Fibroblast of skin of left biceps (primary cell): ENCODE results near the gene TLR9.

Source experiments
- DNase-seq, 2 experiments: peaks; one replicate each; pipeline ENCODE4 v3.0.0-alpha.2; 2013; ENCODE audit warnings: low read depth in 2 of 2

Gene TLR9

GRCh38 chr3:52232279-52233107 is 7.0 kb upstream of the TLR9 start:
- DNase-seq = no peak

GRCh38 chr3:52231502-52232278 is 6.2 kb upstream of the TLR9 start:
- DNase-seq = no peak

DNA sequence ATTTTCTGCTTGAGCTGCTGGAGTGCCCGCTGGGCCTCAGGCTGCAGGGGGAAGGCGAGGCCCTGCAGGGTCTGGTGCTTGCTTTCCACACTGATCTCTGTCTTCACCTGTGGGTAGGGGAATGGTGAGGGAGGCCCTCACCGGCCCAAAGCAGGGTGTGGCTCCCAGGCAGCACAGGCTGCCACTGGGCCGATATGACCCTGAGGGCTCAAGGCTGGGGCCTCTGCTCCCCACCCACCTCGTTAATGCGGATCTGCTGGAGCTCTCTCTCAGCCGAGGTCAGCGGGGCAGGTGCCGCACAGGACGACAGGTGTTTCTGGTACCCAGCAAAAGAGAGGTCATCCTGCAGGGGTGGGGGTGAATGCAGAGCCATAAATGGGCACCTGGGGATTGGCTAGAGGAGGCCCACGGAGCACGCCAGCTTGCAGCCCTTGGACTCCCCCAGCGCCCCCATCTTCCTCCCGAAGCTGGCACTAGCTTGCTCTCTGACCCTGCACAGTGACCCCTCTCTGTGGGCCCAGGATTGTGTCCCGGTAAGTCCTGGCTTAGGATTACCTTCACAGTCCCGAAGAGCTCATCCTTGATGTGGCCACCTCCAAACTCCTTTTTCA is 5.5 kb upstream of the TLR9 start:
- DNase-seq = no peak

- DNase-seq = no peak
Observed at GRCh38 chr3:52230461-52230860, 5.0 kb upstream of the TLR9 start.

DNA sequence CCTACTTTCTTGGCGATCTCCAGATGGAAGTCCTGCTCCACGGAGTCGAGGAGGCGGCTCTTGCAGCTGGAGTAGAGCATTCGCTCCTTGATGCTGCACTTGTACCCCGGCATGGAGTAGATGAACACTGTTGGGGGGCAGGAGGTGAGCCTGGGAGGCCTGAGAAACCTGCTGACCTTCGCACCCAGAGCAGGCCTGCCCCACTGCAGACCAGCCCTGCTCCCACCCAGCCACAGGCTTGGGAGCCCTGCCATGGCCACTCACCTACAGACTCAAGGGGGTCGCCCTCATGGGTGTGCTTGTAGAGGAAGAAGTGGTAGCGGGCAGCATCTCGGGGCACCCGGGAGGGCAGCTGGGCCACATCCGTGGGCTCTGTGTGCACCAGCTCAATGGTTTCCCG is 4.2 kb upstream of the TLR9 start:
- no peak for DNase-seq

DNA sequence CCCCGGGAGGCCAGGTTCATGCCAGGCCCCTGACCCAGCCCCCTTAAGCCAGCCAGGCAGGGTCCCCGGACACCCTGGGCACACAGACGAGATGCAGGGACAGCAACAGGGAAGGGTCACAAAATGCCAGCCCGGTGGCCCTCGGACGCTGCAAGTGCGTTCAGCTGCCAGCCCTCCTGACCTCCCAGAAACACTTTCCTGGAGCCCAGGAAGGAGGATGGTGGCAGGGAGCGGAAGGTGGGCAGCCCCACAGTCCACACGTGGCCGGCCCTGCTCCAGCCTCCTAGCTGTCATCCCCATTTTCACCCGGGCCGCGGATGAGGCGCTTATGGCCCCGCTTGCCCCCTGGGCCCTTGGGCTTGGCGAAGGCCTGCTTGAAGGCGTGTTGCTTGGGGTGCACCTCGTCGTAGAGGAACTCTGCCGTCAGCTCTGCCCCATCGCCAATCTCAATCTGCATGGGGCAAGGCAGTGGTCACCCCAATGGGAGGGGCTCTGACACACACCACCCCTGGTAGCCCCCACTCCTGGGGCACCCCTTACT is 3.4 kb upstream of the TLR9 start:
- no peak for DNase-seq

- no peak for DNase-seq
Observed at GRCh38 chr3:52228266-52228665, 2.8 kb upstream of the TLR9 start.

- DNase-seq = no peak
Observed at GRCh38 chr3:52227766-52228165, 2.3 kb upstream of the TLR9 start.

DNA sequence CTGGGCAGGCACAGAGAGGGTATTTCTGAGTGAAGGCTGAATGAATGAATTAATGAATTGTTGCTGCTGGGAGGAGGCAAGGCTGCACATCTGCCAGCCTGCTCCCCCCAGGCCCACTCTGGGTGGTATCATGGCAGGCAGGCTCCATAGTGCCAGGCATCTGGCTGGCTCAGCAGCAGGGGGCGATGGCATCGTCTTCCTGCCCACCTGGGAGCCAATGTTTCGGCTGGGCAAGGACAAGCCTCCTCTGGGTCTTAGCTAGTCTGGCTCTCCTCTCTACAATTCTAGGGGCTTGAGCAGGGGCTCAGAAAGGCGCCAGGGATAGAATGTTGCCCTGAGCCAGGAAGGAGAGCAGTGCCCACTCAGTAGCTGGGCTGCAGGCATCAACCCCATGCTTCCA is 1.7 kb upstream of the TLR9 start:
- DNase-seq = no peak

DNA sequence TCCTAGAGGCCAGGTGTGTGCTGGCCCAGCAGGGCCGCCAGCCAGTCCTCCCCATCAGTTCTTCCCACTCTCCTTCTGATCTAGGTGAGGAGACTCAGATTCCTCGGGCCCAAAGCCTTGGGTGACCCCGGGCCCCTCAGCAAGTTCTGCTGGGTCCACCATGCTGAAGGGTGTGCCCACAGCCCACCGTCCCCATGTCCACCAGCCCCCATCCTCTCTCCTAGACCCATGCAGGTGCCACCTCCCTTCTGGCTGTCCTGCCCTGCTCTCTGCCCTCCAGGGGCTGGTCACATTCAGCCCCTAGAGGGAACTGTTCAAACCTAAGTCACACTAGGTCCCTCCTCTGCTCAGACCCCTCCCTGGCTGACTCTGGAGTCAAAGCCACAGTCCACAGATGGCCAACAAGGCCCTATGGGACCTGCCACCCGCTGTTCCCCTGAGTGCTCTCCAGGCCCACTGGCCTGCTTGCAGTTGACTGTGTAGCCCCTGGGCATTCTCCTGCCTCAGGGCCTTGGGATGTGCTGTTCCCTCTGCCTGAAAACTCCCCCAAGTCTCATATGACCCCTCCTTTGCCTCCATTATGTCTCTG is 878 bp upstream of the TLR9 start:
- no peak for DNase-seq

DNA sequence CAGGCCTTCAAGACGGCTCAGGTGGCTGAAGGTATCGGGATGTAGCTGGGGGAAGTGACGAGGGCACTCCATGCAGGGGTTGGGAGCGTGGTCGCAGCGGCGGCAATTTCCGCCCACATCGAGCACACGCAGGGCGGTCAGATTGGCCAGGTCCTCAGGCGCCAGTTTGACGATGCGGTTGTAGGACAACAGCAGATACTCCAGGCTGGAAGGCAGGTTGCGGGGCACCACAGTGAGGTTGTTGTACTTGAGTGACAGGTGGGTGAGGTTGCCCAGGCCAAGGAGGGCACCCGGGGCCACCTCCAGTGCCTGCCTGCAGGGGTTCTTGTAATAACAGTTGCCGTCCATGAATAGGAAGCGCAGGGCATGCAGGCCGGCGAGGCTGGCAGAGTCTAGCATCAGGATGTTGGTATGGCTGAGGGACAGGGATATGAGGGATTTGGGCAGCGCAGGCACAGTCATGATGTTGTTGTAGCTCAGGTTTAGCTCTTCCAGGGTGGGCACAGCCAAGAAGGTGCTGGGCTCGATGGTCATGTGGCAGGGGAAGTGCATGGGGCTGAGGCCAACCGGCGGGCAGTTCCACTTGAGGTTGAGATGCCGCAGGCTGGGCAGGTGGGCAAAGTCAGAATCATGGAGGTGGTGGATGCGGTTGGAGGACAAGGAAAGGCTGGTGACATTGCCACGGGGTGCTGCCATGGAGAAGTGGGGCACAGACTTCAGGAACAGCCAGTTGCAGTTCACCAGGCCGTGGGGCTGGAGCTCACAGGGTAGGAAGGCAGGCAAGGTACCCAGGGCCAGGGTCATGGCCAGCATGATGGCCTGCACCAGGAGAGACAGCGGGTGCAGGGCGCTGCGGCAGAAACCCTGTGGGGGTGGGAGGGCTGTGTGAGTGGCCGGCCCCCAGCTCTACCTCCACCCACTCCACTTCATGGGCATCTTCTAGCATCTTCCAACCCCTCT is 1.7 kb downstream of the TLR9 start:
- DNase-seq = no peak

DNA sequence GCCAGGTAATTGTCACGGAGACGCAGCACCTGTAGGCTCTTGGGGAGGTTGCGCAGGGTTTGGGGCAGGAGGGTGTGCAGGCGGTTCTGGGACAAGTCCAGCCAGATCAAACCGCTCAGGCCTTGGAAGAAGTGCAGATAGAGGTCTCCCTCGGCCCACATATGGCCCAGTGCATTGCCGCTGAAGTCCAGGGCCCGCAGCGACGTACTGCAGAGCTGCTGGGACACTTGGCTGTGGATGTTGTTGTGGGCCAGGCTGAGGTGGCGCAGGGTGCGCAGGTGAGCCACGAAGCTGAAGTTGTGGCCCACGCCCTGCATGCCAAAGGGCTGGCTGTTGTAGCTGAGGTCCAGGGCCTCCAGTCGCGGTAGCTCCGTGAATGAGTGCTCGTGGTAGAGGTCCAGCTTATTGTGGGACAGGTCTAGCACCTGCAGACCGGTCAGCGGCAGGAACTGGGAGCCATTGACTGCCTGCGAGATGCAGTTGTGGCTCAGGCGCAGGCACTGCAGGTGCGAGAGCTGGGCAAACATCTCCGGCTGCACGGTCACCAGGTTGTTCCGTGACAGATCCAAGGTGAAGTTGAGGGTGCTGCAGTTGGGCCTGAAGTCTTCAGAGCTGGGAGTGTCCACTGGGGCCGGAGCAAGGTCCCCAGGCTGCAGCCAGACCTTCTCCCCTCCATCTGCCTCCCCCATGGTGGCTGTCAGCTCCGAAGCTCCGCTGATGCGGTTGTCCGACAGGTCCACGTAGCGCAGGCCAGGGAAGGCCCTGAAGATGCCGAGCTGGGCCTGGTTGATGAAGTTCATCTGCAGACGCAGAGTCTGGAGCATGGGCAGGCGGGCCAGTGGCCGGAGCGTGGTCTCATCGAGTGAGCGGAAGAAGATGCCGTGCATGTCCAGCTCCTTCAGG is 2.9 kb downstream of the TLR9 start:
- DNase-seq = no peak

DNA sequence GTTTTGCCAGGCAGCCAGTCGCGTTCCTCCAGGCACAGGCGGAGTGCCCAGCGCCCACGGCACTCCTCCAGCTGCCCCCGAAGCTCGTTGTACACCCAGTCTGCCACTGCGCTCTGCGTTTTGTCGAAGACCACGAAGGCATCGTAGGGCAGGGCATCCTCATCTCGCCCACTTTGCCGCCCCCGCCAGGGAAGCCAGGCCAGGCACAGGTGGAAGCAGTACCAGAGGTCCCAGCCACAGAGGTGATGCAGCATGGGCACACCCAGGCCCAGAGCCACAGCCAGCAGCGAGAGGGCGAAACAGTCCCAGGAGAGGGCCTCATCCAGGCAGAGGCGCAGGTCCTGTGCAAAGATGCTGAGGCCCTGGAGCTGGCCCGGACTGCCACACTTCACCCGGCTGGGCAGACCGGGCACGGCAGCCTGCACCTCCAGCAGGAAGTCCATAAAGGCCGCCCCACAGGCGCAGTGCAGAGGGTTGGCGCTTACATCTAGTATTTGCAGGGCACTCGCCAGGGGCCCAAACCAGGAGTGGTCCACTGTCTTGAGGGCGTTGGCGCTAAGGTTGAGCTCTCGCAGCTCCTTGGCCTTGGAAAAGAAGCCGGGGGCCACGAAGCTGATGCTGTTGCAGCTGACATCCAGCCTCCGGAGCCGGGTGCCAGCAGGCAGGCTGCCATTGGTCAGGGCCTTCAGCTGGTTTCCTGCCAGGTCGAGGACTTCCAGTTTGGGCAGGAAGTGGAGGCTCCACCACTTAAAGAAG is 3.7 kb downstream of the TLR9 start:
- no peak for DNase-seq

DNA sequence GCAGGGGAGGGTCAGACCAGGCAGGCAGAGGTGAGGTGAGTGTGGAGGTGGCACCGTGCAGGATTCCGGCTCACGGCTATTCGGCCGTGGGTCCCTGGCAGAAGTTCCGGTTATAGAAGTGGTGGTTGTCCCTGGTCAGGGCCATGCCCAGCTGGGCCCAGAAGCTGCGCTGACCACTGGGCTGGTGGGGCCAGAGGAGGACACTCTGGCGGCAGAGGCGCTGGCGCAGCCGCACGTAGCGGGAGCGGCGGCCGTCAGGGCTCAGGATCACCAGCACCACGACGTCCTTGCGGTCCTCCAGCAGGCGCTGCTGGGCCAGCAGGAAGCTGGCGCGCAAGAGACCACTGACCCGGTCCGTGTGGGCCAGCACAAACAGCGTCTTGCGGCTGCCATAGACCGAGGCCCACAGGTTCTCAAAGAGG is 4.3 kb downstream of the TLR9 start:
- DNase-seq = no peak

DNA sequence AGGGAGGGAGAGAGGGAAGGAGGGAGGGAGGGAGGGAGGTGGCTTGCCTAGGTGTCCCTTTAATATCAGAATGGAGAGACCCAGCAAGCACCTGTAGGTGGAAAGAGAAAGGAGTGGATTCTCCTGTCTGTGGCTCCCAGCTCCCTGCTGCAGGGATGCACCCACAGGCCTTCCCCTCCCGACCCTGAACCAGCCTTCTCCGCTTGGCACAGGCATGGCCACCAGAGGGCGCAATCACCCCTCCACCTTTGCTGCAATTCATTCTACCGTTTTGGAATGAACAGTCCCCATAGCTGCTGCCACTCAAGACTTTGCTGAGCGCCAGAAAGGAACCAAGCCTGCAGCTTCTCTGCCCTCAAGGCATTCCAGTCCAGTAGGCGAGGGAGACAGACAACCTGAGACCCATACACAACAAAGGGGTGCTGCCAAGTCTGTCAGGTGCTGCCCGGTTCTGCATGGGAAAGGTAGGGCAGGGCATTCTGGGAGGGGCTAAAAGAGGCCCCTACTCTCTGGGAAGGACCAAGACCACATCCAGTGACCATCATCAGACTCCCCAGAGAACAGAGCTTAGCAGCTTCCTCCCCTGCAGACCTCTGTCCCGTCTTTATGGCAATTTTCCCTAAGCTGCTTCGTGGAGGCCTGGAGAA is 4.9 kb downstream of the TLR9 start:
- DNase-seq = no peak

DNA sequence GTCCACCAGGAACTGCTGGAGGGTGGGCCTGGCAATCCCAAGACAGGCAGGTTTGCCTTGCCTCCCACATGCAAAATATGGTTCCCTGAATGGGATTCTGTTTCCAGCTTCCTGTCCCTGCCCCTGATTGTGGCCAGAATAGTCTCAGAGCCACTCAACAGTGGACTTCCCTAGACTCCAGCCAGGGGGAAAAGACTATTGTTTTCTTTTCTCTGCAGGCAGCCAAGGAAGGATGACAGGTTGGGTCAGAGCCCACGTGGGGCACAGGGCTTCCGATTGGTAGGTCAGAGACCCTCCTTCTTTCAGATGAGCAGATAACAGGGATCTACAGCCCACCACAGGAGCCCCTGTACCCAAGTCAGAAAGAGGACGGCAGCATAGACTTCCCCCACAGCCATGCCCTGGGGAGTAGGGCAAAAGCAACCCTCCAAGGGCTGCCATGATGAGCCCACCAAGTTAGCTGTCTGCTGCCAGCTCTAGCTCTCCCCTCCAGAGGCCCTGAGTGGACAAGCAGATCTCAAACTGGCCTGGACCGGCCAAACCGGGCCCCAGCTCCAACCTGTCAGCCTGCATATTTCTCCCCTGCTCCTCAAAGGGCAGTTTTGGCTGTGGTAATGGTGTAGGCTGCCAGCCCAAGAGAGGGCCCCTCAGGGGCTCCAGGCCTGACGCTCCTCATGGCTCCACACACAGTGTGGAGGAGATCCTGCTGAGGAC is 6.4 kb downstream of the TLR9 start:
- DNase-seq = no peak

GRCh38 chr3:52218454-52218853 is 7.0 kb downstream of the TLR9 start:
- no peak for DNase-seq

- no peak for DNase-seq
Observed at GRCh38 chr3:52218026-52218425, 7.4 kb downstream of the TLR9 start.
